Breast epithelium (tissue), 4 donors: ENCODE results near the gene S100A1. TPM values are rescaled to one million over a fixed set of nuclear protein-coding genes. Genes with fewer than 3 reads are reported as not detected.
"Not testable (repeated sequence)": the region's sequence is repeated elsewhere in the genome, so short reads cannot be mapped to it uniquely, and the experiment has no call there.

ENCODE experiments used
- DNase-seq, 2 donors: peaks; one replicate each; pipeline ENCODE4 v3.0.0-alpha.2; 2019; ENCODE audit warnings: low spot score in 2 of 2
- H3K27ac ChIP-seq, 2 donors: fragments of 200-600 bp; sonication (generic) in 1 of 2; one replicate each; pipeline ENCODE4 v1.5.1; 2016 to 2019; ENCODE audit warnings: mild to moderate bottlenecking in 1 of 2
- H3K27me3 ChIP-seq, 2 donors: fragments of 200-600 bp; sonication (generic) in 1 of 2; one replicate each; pipeline versions ENCODE4 v1.5.1 to v1.6.0; 2017 to 2019; ENCODE audit warnings: control low read depth in 1 of 2, mild to moderate bottlenecking in 1 of 2
- H3K36me3 ChIP-seq: fragments of 200-600 bp; one replicate; pipeline ENCODE4 v1.5.1; 2019
- H3K4me1 ChIP-seq, 2 donors: fragments of 200-600 bp; sonication (generic); one replicate each; pipeline ENCODE4 v1.5.1; 2016 to 2019; ENCODE audit warnings: control low read depth in 1 of 2
- H3K4me3 ChIP-seq, 3 donors: fragments of 200-600 bp; sonication (generic); 1 replicate in 2 of 3; 2 replicates in 1 of 3; pipeline ENCODE4 v1.5.1; 2016 to 2019; ENCODE audit warnings: mild to moderate bottlenecking in 3 of 3, moderate library complexity in 2 of 3
- H3K9me3 ChIP-seq, 2 donors: fragments of 200-600 bp; sonication (generic) in 1 of 2; one replicate each; pipeline ENCODE4 v1.5.1; 2016 to 2019; ENCODE audit warnings: control low read depth in 1 of 2
- POLR2A ChIP-seq: fragments of 450-650 bp; IDR thresholded peaks from one replicate; pipeline ENCODE4 v1.6.1; 2016; ENCODE audit warnings: antibody characterized with exemption, mild to moderate bottlenecking, moderate library complexity
- POLR2AphosphoS5 ChIP-seq, 3 donors: sonication (generic); formaldehyde crosslinking; IDR thresholded peaks; one replicate each; pipeline ENCODE4 v1.6.1; 2017; ENCODE audit warnings: antibody characterized with exemption in 3 of 3
- intact Hi-C: fragments of 100-400 bp; cut with DNase I; formaldehyde crosslinking; loops from one replicate; pipeline ENCODE4 v1.15.1; 2023; ENCODE audit warnings: low total_unique reads
- total RNA-seq, 3 donors: library from RNA; depleted of rRNA; stranded (reverse); fragments of >200 nt; gene quantifications; one replicate each; pipeline ENCODE4 v1.1.0, GENCODE V29; 2016
- TF ChIP-seq, protein P1 (sequence below), 3 donors: fragments of 450-650 bp; IDR thresholded peaks; one replicate each; pipeline ENCODE4 v1.5.1; 2016 to 2017; ENCODE audit warnings: antibody characterized with exemption in 3 of 3, mild to moderate bottlenecking in 3 of 3, moderate library complexity in 3 of 3

S100A1 gene
- total RNA-seq, 3 donors from 2014 or later: 6.1 to 40.0 (median 28.5) TPM

DNA sequence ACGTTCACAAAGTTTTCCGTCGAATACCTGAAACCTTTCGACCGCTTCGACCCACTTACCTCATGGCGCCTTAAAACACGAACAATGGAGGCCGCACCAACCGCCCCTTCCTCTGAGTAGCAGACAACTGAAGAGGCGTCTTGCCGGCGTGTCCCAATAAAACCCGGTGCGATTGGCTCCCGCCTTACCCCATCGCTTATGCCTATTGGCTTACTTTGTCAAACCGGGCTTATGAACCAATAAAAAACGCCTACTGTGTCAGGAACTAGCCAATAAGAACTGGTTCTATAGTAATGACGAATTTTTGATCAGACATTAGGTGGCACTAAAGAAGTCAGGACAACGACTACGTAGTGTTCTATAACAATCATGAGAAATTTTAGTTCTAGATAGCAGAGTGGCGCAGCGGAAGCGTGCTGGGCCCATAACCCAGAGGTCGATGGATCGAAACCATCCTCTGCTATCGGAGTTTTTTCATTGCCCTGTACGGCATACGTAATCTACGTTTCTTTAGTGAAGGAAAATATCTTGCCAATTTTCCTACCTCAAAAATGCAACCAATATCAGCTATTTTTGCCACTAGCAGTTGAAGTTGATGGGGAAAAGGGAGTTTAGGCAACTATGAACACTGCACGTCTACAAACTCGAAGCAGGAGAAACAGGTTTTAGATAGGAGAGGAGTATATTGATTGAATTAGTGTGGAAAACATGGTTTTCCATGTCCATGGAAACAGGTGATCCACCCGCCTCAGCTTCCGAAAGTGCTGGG lies 42.8 kb downstream of the S100A1 start, which contains the start of gene ILF2:
Gene ILF2, minus strand, starts transcription at position 135 of the 769 bp plus-strand sequence. Its CDS starts 71 bp downstream, at position 64.
- TF ChIP-seq POLR2A (peak; percentile 93), POLR2AphosphoS5 (IDR thresholded peaks at IDR 0.05) (peak; percentile 89 to 98 (median 93))
- TF ChIP-seq, protein P1, sequence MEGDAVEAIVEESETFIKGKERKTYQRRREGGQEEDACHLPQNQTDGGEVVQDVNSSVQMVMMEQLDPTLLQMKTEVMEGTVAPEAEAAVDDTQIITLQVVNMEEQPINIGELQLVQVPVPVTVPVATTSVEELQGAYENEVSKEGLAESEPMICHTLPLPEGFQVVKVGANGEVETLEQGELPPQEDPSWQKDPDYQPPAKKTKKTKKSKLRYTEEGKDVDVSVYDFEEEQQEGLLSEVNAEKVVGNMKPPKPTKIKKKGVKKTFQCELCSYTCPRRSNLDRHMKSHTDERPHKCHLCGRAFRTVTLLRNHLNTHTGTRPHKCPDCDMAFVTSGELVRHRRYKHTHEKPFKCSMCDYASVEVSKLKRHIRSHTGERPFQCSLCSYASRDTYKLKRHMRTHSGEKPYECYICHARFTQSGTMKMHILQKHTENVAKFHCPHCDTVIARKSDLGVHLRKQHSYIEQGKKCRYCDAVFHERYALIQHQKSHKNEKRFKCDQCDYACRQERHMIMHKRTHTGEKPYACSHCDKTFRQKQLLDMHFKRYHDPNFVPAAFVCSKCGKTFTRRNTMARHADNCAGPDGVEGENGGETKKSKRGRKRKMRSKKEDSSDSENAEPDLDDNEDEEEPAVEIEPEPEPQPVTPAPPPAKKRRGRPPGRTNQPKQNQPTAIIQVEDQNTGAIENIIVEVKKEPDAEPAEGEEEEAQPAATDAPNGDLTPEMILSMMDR (IDR thresholded peaks at IDR 0.05): peak in 1 of 3 donors; percentile 42
- peak within 1 kb of the TSS; percentile 85 to 86 for H3K27ac ChIP-seq

DNA sequence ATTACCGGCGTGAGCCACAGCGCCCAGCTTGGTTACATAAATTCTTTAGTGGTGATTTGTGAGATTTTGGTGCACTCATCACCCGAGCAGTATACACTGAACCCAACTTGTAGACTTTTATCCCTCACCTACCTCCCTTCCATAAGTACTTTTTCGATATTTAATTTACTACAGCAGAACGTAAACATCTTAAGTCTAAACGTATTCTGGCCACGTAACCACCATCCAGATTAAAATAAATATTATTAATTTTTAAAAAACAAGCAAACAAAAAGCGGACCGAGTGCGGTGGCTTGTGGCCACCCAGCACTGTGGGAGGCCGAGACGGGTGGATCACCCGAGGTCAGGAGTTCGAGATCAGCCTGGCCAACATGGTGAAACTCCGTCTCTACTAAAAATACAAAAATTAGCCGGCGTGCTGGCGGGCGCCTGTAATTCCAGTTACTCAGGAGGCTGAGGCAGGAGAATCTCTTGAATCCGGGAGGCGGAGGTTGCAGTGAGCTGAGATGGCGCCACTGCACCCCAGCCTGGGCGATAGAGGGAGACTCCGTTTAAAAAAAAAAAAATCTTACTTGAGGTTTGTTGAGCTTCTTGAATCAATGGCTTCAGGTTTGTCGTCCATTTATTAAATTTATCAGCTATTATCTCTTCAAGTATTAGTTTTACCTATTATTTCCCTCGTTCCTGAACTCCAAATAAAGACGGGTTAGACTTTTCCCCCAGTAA lies 43.6 kb downstream of the S100A1 start:
- not testable (repeated sequence) for H3K36me3 ChIP-seq, H3K9me3 ChIP-seq, H3K27me3 ChIP-seq
- DNase-seq: peak in 1 of 2 donors; percentile 62
- Histone ChIP-seq H3K4me1 (peaks cover 0 to 12% of the 10 kb centered on the region in 2 donors), H3K27ac (peak overlapping the region; percentile 85 to 86), H3K4me3 (peak overlapping the region; percentile 39 to 84 (median 62))
- TF ChIP-seq, protein P1 (IDR thresholded peaks at IDR 0.05): peak in 1 of 3 donors; percentile 17
- intact Hi-C loops: loop anchor here (10.0 kb wide), 1 partner anchor 103 kb away; the partner anchor contains the start of gene SLC27A3

More for the DNA sequence above, 42.8 kb downstream of the S100A1 start, which contains the start of gene ILF2:
- Histone ChIP-seq H3K9me3 (no peaks in the 10 kb centered on the region), H3K27me3 (no peaks in the 10 kb centered on the region), H3K4me3 (peak within 1 kb of the TSS; percentile 82 to 84 (median 84)), H3K36me3 (no peaks in the 10 kb centered on the region), H3K4me1 (peaks cover 0 to 12% of the 10 kb centered on the region in 2 donors)
- intact Hi-C loops: loop anchor here (10.0 kb wide), 1 partner anchor 104 kb away; the partner anchor contains the start of gene SLC27A3
- peak; percentile 99 for DNase-seq

DNA sequence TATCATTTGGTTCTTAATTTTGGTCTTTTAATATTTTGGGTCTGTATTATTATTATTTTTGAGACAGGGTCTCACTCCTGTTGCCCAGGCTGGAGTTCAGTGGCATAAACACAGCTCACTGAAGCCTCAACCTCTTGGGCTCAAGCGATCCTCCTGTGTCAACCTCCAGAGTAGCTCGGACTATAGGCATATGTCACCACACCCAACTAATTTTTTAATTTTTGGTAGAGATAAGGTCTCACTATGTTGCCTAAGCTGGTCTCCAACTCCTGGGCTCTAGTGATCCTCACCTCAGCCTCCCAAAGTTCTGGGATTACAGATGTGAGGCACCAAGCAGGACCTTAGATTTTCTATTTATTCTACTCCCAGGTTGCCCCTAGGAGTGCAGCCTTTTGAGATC lies 45.3 kb downstream of the S100A1 start:
- Histone ChIP-seq H3K4me1 (peaks cover 5 to 19% of the 10 kb centered on the region in 2 donors), H3K36me3 (no peaks in the 10 kb centered on the region), H3K4me3 (no peak overlapping the region), H3K9me3 (no peaks in the 10 kb centered on the region), H3K27ac (no peak overlapping the region), H3K27me3 (no peaks in the 10 kb centered on the region)
- TF ChIP-seq, protein P1 (IDR thresholded peaks at IDR 0.05): no peak
- TF ChIP-seq POLR2AphosphoS5 (IDR thresholded peaks at IDR 0.05) (no peak), POLR2A (no peak)
- DNase-seq: no peak
- intact Hi-C loops: loop anchor here (10.0 kb wide), 1 partner anchor 101 kb away; the partner anchor contains the start of gene SLC27A3

DNA sequence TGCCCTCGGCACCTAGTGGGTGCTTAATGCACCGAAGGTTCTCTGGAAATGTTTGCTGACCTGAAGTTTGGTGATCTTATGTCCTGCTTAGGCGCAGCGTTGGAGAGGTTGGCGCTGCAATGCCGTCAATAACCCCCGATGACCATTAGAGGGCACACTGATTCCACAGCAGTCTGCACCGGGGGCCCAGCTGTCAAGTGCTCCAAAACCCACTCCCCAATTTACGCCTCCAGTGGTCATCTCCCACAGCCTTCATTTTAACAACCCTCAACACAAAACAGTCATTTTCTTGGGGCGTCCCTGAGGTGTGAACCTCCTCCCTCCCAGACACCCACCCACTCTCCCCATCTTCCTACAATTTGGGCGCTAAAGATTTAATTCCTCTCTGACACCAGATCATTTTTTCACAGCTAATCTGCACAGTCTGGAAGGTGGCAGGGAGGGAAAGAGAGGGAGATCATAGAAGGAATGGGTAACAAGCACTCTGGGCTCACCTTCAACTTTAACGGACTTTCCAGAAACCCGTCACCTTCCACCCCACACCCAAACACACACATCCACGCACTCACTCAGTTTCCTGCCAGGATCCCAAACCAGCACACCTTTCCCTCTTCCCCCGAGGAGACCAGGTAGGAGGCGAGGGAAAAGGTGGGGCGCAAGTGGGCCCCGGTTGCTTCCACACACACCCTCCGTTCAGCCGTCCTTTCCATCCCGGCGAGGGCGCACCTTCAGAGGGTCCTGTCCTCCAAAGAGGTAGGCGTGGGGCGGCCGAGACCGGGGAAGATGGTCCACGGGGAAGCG lies 49.7 kb downstream of the S100A1 start:
- peaks cover 7 to 10% of the 10 kb centered on the region in 2 donors for H3K4me1 ChIP-seq
- no peaks in the 10 kb centered on the region for H3K9me3 ChIP-seq
- H3K36me3 ChIP-seq: no peaks in the 10 kb centered on the region
- H3K27me3 ChIP-seq: peaks cover 0 to 10% of the 10 kb centered on the region in 2 donors
- intact Hi-C loops: loop anchor here (10.0 kb wide), 1 partner anchor 97 kb away; the partner anchor contains the start of gene SLC27A3
- no peak for TF ChIP-seq POLR2A
- TF ChIP-seq, protein P1 (IDR thresholded peaks at IDR 0.05): peak; percentile 80 to 86 (median 84)
- no peak for TF ChIP-seq POLR2AphosphoS5 (IDR thresholded peaks at IDR 0.05)
- peak overlapping the region; percentile 29 to 68 for H3K27ac ChIP-seq
- DNase-seq: no peak
- peak overlapping the region; percentile 62 to 92 (median 69) for H3K4me3 ChIP-seq
